A673 (cell line): Measurements from ENCODE around the gene TBC1D10B. TPM values are rescaled to one million over a fixed set of nuclear protein-coding genes. Genes with fewer than 3 reads are reported as not detected.

ENCODE experiments used
- BruUV-seq: library from RNA; stranded (reverse); fragments of 400-500 nt; replicated peaks from 2 replicates; lab custom pipeline; 2021; lab: Mats Ljungman, UMichigan
- CTCF ChIA-PET: fragments of 300-600 bp; sonication (Branson Sonifier 250); formaldehyde crosslinking; loops from one replicate; lab custom pipeline; 2022; ENCODE audit warnings: antibody characterized with exemption; lab: Charles Lee
- POLR2A ChIA-PET: fragments of 300-600 bp; sonication (Branson Sonifier 250); formaldehyde crosslinking; loops from one replicate; lab custom pipeline; 2022; ENCODE audit warnings: antibody characterized with exemption; ENCODE audit not compliant: low non-redundant PET; lab: Charles Lee
- DNase-seq: peaks from one replicate; pipeline ENCODE4 v3.0.0-alpha.2; 2015; ENCODE audit warnings: low spot score
- H3K27ac ChIP-seq: fragments of 200-600 bp; sonication (generic); 2 replicates; pipeline ENCODE4 v1.5.1; 2016; ENCODE audit warnings: mixed run types, low read depth, mild to moderate bottlenecking, mixed read lengths, antibody characterized with exemption, low read length; ENCODE audit not compliant: poor library complexity, severe bottlenecking
- H3K27me3 ChIP-seq: fragments of 200-600 bp; sonication (generic); replicated peaks from 2 replicates; pipeline ENCODE4 v1.6.1; 2017; ENCODE audit warnings: mixed run types, low read depth, mild to moderate bottlenecking, mixed read lengths, antibody characterized with exemption, low read length; ENCODE audit not compliant: insufficient read depth, poor library complexity
- H3K36me3 ChIP-seq: fragments of 200-600 bp; sonication (generic); 2 replicates; pipeline ENCODE4 v1.6.1; 2016; ENCODE audit warnings: mixed run types, mild to moderate bottlenecking, mixed read lengths, antibody characterized with exemption, low read length; ENCODE audit not compliant: insufficient read depth, poor library complexity, severe bottlenecking
- H3K4me1 ChIP-seq: fragments of 200-600 bp; sonication (generic); 2 replicates; pipeline ENCODE4 v1.6.1; 2017; ENCODE audit warnings: mixed run types, mild to moderate bottlenecking, mixed read lengths, antibody characterized with exemption, low read length; ENCODE audit not compliant: insufficient read depth, poor library complexity, severe bottlenecking
- H3K4me3 ChIP-seq: fragments of 200-600 bp; sonication (generic); 2 replicates; pipeline ENCODE4 v1.5.1; 2016; ENCODE audit warnings: low read depth, mixed run types, mild to moderate bottlenecking, mixed read lengths, low read length; ENCODE audit not compliant: poor library complexity, severe bottlenecking
- H3K9me3 ChIP-seq: fragments of 200-600 bp; sonication (generic); 2 replicates; pipeline ENCODE4 v1.6.1; 2016; ENCODE audit warnings: mixed run types, low read depth, mild to moderate bottlenecking, mixed read lengths, antibody characterized with exemption, low read length; ENCODE audit not compliant: poor library complexity, severe bottlenecking
- EZH2 ChIP-seq: fragments of 200-600 bp; sonication (generic); IDR thresholded peaks from 2 replicates; pipeline ENCODE4 v1.6.1; 2017; ENCODE audit warnings: borderline replicate concordance, low read depth, mild to moderate bottlenecking, mixed read lengths, antibody characterized with exemption, low read length; ENCODE audit not compliant: poor library complexity, severe bottlenecking
- intact Hi-C: fragments of 100-400 bp; cut with micrococcal nuclease; formaldehyde crosslinking; loops from one replicate; pipeline ENCODE4 v1.10.0; 2022; ENCODE audit not compliant: unreplicated experiment
- total RNA-seq: library from RNA; stranded (reverse); gene quantifications from 2 replicates; pipeline ENCODE4 v1.2.3, GENCODE V29; 2021
- TF ChIP-seq, protein P1 (sequence below): fragments of 300-800, 200-600 bp; sonication (generic); conservative IDR thresholded peaks from 2 replicates; pipeline ENCODE4 v1.5.1; 2017; ENCODE audit warnings: low read depth, mild to moderate bottlenecking, antibody characterized with exemption, low read length, moderate library complexity, mixed read lengths

Gene TBC1D10B
- total RNA-seq, 1 experiment from 2014 or later = 66.0 TPM

DNA sequence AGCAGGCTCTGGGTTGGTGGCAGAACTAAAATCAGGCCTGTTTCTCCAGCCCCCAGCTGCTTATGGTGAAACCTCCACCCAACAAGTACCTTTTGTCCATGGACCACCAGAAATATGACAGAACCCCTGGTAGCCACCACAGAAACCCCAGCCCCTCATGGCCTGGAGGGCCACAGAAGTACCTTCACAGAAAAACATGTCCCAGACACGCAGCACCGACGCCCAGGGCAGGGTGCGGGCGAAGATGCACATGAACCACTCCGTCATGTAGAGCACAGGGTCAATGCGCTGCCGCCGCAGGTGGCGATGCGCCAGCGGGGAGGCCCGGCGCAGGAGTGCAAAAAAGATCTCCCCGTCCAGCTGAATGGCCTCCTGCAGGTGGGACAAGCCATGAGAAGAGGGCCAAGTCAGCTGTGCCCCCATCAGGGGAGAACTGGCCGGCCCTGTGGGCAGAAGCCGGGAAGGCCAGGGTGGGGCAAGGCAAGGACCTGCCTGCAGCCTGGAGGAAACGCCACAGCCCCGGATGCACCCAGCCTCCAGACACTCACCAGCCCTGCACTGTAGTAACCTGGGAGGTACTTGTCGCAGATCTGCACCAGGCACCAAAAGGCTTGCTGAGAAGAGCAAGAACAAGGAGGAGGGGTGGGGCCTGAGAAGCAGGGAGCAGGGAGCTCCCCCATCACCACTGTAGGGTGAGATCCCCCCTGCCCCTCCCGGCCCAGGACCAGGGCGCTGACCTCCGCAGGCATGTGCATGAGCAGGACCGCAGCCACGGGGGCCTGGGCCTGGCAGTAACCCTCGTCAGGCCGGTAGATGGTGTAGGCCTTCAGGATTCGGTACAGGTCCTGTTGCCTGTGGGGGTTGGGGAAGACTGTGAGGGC is 11.1 kb downstream of the TBC1D10B start:
- CTCF ChIA-PET = no interaction called here
- BruUV-seq = no TSS peak
- Histone ChIP-seq H3K4me3 (no peak overlapping the region), H3K9me3 (no peaks in the 10 kb centered on the region), H3K4me1 (peaks cover 8% of the 10 kb centered on the region), H3K36me3 (peaks cover 21% of the 10 kb centered on the region), H3K27me3 (no peaks in the 10 kb centered on the region), H3K27ac (no peak overlapping the region)
- no peak for TF ChIP-seq EZH2
- TF ChIP-seq, protein P1, sequence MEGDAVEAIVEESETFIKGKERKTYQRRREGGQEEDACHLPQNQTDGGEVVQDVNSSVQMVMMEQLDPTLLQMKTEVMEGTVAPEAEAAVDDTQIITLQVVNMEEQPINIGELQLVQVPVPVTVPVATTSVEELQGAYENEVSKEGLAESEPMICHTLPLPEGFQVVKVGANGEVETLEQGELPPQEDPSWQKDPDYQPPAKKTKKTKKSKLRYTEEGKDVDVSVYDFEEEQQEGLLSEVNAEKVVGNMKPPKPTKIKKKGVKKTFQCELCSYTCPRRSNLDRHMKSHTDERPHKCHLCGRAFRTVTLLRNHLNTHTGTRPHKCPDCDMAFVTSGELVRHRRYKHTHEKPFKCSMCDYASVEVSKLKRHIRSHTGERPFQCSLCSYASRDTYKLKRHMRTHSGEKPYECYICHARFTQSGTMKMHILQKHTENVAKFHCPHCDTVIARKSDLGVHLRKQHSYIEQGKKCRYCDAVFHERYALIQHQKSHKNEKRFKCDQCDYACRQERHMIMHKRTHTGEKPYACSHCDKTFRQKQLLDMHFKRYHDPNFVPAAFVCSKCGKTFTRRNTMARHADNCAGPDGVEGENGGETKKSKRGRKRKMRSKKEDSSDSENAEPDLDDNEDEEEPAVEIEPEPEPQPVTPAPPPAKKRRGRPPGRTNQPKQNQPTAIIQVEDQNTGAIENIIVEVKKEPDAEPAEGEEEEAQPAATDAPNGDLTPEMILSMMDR = no peak
- POLR2A ChIA-PET = interaction anchor here (0.6 kb wide), 1 partner anchor 559 kb away, joined by 3 read pairs; no protein-coding TSS in a partner anchor
- DNase-seq = no peak
- intact Hi-C loops = no loop called here

DNA sequence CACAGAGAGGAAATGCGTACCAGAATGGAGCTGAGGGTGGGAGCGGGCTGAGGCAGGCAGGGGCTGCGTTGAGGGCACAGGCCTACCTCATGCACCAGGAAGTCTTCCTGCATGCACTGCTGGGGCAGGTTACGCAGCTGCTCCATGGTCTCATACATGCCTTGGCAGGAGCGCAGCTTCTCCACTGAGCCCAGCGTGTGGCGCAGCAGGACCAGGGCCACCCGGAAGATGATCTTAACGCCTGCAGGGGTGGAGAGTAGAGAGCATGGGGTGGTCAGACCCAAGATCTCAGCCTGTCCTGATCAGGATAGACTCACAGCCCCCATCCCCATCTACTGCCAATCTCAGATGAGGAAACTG is 11.7 kb downstream of the TBC1D10B start:
- peaks cover 13% of the 10 kb centered on the region for H3K4me1 ChIP-seq
- POLR2A ChIA-PET = no interaction called here
- CTCF ChIA-PET = no interaction called here
- H3K4me3 ChIP-seq = no peak overlapping the region
- H3K27me3 ChIP-seq = no peaks in the 10 kb centered on the region
- no TSS peak for BruUV-seq
- no peak for DNase-seq
- H3K27ac ChIP-seq = no peak overlapping the region
- no peak for TF ChIP-seq EZH2
- TF ChIP-seq, protein P1 = no peak
- intact Hi-C loops = no loop called here
- H3K36me3 ChIP-seq = peaks cover 27% of the 10 kb centered on the region
- no peaks in the 10 kb centered on the region for H3K9me3 ChIP-seq

DNA sequence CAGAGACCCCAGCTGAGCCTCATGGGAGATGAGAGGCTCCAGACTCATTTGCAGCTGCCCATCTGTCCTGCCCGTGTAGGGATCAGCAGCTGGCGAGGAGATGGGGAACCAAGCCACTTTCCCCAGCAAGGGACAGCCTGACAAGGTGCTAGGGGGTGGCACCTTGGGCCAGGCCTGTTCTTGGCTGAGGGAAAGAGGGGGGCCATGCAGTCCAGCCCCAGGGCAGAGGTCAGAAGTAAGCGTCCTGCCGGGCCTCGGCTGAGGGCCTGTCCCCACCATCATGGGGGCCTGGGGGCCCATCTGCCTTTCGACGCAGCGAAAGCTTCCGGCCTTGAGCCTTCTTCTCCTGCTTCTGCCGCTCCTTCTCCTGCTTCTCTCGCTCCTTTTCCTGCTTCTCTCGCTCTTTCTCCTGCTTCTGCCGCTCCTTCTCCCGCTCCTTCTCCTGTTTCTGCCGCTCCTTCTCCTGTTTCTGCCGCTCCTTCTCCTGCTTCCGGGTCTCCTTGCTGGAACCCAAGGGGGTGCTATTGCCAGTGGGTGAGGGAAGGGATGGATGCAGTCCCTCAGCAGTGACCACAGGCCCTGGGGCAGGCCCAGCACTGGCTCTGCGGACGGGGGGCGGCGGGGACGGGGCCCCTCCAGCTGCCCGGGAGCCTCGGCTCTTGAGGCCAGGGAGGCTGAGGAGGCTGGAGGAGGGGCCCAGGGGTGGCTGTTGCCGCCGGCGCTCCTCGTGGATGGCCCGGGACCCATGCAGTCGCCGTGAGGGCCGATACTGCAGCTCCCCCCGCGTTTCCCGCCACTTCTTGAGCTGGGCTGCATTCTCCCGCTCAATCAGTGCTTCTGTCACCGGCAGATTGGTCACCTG is 12.3 kb downstream of the TBC1D10B start:
- intact Hi-C loops = no loop called here
- Histone ChIP-seq H3K4me3 (no peak overlapping the region), H3K36me3 (peaks cover 33% of the 10 kb centered on the region), H3K27me3 (no peaks in the 10 kb centered on the region), H3K27ac (no peak overlapping the region), H3K4me1 (peaks cover 13% of the 10 kb centered on the region), H3K9me3 (no peaks in the 10 kb centered on the region)
- TF ChIP-seq, protein P1 = no peak
- TF ChIP-seq EZH2 = no peak
- DNase-seq = no peak
- ChIA-PET CTCF (no interaction called here), POLR2A (no interaction called here)
- BruUV-seq = no TSS peak
